ENCODE results near the gene ARHGAP26. TPM values are rescaled to one million over a fixed set of nuclear protein-coding genes. Genes with fewer than 3 reads are reported as not detected.
A peak's percentile ranks its signal among the peaks of the same experiment; 100 is the strongest.

The ARHGAP26 gene
- total and polyA plus RNA-seq, 4 donors: 5.4 to 52.3 (median 30.4) TPM

DNA sequence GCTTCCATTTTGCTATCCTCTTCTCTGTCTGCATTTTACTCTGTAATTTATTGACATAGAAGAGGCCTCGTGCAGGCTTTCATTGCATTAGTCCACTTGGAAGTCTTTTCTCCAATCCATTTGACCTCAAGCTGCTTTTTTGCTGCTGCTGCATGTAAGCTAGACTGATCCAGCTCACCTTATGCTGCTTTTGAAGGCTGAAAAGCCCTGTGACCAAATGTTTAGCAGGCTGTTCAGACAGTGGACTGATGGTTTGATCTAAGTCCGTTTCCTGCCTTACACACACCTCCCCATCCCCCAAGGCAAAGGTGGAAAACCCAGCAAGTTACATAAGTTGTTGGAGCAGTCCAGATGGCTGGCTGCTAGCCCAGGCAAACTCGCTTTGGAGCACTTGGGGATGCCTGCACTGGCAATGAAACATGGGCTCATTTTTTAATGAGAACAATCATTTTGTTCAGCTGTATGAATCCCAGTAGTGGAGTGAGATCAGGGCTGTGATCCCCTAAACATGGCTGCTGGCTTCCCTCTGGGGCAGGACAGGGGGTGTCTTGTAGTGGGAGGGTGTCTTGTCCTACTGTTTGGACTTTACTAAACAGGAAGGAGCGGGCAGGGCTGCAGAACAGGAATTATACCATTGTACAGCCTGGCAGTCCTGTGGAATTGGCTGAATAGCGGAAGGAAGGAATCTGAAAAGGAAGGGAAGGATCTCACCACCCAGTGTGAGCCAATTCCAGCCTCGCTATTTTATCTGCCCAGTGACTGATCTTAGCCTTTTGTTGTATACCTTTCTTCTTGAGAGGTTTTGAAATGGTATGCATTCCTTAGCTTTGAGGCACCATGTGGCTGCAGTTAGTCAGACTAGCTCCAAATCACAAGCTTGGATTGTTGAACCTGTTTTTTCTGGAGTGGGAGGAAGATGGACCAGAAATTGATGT lies 212.0 kb downstream of the ARHGAP26 start:
- Histone ChIP-seq H3K9me3 (ENCODE audit: control insufficient read depth in 4 of 4, insufficient read depth in 3 of 4, low read length in 3 of 4) (no peaks in the 10 kb centered on the region), H3K9ac (ENCODE audit: insufficient read depth in 1 of 2, low read length in 2 of 2) (peak overlapping the region in 1 of 2 donors; percentile 44), H3K27me3 (ENCODE audit: control insufficient read depth in 3 of 3, insufficient read depth in 3 of 3, low read length in 2 of 3) (no peaks in the 10 kb centered on the region), H3K27ac (ENCODE audit: low read depth in 1 of 2, low read length in 1 of 2) (peak overlapping the region; percentile 55 to 83), H3K4me1 (ENCODE audit: control insufficient read depth in 5 of 5, insufficient read depth in 5 of 5, low read length in 5 of 5) (peaks cover 13 to 32% (median 18%) of the 10 kb centered on the region in 5 donors), H3K36me3 (ENCODE audit: control insufficient read depth in 4 of 4, insufficient read depth in 4 of 4, low read length in 4 of 4) (no peaks in the 10 kb centered on the region), H3K4me3 (no peak overlapping the region)
- peak; percentile 75 to 93 (median 83) for DNase-seq
- peak; percentile 61 for ATAC-seq (ENCODE audit: insufficient read depth, low FRiP score)
- no peak for TF ChIP-seq CTCF (IDR thresholded peaks at IDR 0.05; ENCODE audit: control extremely low read depth, extremely low read depth)
- 22 to 43% methylated on average over 6 of the region's 6 CpGs for WGBS, 2 donors

DNA sequence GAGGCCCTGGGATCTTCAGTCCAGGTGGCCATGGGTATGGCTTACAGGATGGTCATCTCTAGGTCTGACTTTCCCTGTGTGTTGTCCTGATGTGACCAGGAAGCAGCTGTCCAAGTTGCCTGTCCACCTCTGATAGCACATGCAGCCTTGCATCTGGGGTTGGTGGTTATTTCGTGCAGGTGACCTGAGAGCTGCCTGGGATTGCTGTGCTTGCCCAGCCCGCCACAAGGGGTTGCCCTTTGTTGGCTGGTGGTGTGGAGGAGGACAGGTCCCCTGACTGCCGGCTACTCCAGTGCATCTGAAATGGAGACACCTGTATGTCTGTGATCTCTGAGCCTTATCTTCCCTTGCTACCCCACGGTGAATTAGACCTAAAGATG lies 212.6 kb downstream of the ARHGAP26 start:
- Histone ChIP-seq H3K4me3 (no peak overlapping the region), H3K27ac (ENCODE audit: low read depth in 1 of 2, low read length in 1 of 2) (peak overlapping the region in 1 of 2 donors; percentile 83), H3K9me3 (ENCODE audit: control insufficient read depth in 4 of 4, insufficient read depth in 3 of 4, low read length in 3 of 4) (no peaks in the 10 kb centered on the region), H3K9ac (ENCODE audit: insufficient read depth in 1 of 2, low read length in 2 of 2) (no peak overlapping the region), H3K36me3 (ENCODE audit: control insufficient read depth in 4 of 4, insufficient read depth in 4 of 4, low read length in 4 of 4) (no peaks in the 10 kb centered on the region), H3K4me1 (ENCODE audit: control insufficient read depth in 5 of 5, insufficient read depth in 5 of 5, low read length in 5 of 5) (peaks cover 13 to 31% (median 18%) of the 10 kb centered on the region in 5 donors), H3K27me3 (ENCODE audit: control insufficient read depth in 3 of 3, insufficient read depth in 3 of 3, low read length in 2 of 3) (no peaks in the 10 kb centered on the region)
- 80 to 82% methylated on average over 4 of the region's 4 CpGs for WGBS, 2 donors
- no peak for TF ChIP-seq CTCF (IDR thresholded peaks at IDR 0.05; ENCODE audit: control extremely low read depth, extremely low read depth)
- no peak for DNase-seq
- ATAC-seq (ENCODE audit: insufficient read depth, low FRiP score): no peak

DNA sequence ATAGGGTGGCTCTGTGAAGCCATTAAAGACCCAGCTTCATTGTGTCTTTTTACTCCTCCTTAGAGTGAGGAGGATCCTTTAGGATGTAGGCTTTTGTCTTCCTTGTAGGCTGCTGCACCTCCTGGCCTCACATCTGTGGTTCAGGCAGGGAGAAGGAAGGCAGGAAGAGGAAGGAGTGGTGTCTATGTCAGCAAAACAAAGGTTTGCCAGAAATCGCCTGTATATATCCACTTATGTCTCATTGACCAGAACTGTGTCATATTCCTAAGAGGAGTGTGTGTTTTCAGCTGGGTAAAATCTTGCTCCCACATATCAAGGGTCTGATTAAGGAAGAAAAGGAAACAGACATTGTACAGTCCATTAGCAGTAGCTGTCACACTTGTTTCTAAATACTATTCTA lies 213.8 kb downstream of the ARHGAP26 start:
- WGBS, 2 donors: 5 to 18% methylated on average over 1 of the region's 1 CpG
- peaks cover 13 to 30% (median 18%) of the 10 kb centered on the region in 5 donors for H3K4me1 ChIP-seq (ENCODE audit: control insufficient read depth in 5 of 5, insufficient read depth in 5 of 5, low read length in 5 of 5)

More for the DNA sequence above, 213.8 kb downstream of the ARHGAP26 start:
- Histone ChIP-seq H3K4me3 (no peak overlapping the region), H3K36me3 (ENCODE audit: control insufficient read depth in 4 of 4, insufficient read depth in 4 of 4, low read length in 4 of 4) (no peaks in the 10 kb centered on the region), H3K27ac (ENCODE audit: low read depth in 1 of 2, low read length in 1 of 2) (peak overlapping the region in 1 of 2 donors; percentile 57), H3K9me3 (ENCODE audit: control insufficient read depth in 4 of 4, insufficient read depth in 3 of 4, low read length in 3 of 4) (no peaks in the 10 kb centered on the region), H3K9ac (ENCODE audit: insufficient read depth in 1 of 2, low read length in 2 of 2) (no peak overlapping the region), H3K27me3 (ENCODE audit: control insufficient read depth in 3 of 3, insufficient read depth in 3 of 3, low read length in 2 of 3) (no peaks in the 10 kb centered on the region)
- ATAC-seq (ENCODE audit: insufficient read depth, low FRiP score): no peak
- TF ChIP-seq CTCF (IDR thresholded peaks at IDR 0.05; ENCODE audit: control extremely low read depth, extremely low read depth): no peak
- no peak for DNase-seq

Measured in lung (tissue), 12 donors.